GM21786 (cell line): ENCODE measurements around the gene PLEKHO1.
"Not testable (repeated sequence)": the region's sequence is repeated elsewhere in the genome, so short reads cannot be mapped to it uniquely, and the experiment has no call there.

Experiments used
- ATAC-seq: cut with Tn5 transposase; IDR thresholded peaks from one replicate; pipeline ENCODE4 v1.9.1; 2021; ENCODE audit not compliant: unreplicated experiment

PLEKHO1 gene

GRCh38 chr1:150149271-150150132 is at the start of gene PLEKHO1:
TSS of gene PLEKHO1 (plus strand) at chr1:150149916. CDS start at chr1:150150258, 342 bp downstream.
- peak; percentile 35 for ATAC-seq

GRCh38 chr1:150102986-150103385 is 46.7 kb upstream of the PLEKHO1 start:
- no peak for ATAC-seq

GRCh38 chr1:150106341-150106740 is 43.4 kb upstream of the PLEKHO1 start:
- no peak for ATAC-seq

GRCh38 chr1:150109586-150109985 is 40.1 kb upstream of the PLEKHO1 start:
- ATAC-seq = no peak

- no peak for ATAC-seq
Observed at GRCh38 chr1:150110116-150110515, 39.6 kb upstream of the PLEKHO1 start.

GRCh38 chr1:150111670-150112069 is 38.0 kb upstream of the PLEKHO1 start:
- ATAC-seq = no peak

GRCh38 chr1:150115121-150115520 is 34.6 kb upstream of the PLEKHO1 start:
- ATAC-seq = no peak

GRCh38 chr1:150118716-150119115 is 31.0 kb upstream of the PLEKHO1 start:
- ATAC-seq = no peak

- ATAC-seq = no peak
Observed at GRCh38 chr1:150121236-150121862, 28.4 kb upstream of the PLEKHO1 start.

GRCh38 chr1:150126811-150127210 is 22.9 kb upstream of the PLEKHO1 start:
- ATAC-seq = no peak

- no peak for ATAC-seq
Observed at GRCh38 chr1:150127464-150127863, 22.3 kb upstream of the PLEKHO1 start.

- no peak for ATAC-seq
Observed at GRCh38 chr1:150127868-150128267, 21.8 kb upstream of the PLEKHO1 start.

- no peak for ATAC-seq
Observed at GRCh38 chr1:150132372-150132771, 17.3 kb upstream of the PLEKHO1 start.

GRCh38 chr1:150134537-150134936 is 15.2 kb upstream of the PLEKHO1 start:
- ATAC-seq = no peak

GRCh38 chr1:150135400-150135799 is 14.3 kb upstream of the PLEKHO1 start:
- not testable (repeated sequence) for ATAC-seq

GRCh38 chr1:150138044-150138443 is 11.7 kb upstream of the PLEKHO1 start:
- ATAC-seq = no peak

GRCh38 chr1:150141452-150141851 is 8.3 kb upstream of the PLEKHO1 start:
- no peak for ATAC-seq

- ATAC-seq = no peak
Observed at GRCh38 chr1:150142083-150142482, 7.6 kb upstream of the PLEKHO1 start.

- no peak for ATAC-seq
Observed at GRCh38 chr1:150144606-150145005, 5.1 kb upstream of the PLEKHO1 start.

- ATAC-seq = not testable (repeated sequence)
Observed at GRCh38 chr1:150146016-150146415, 3.7 kb upstream of the PLEKHO1 start.

- no peak for ATAC-seq
Observed at GRCh38 chr1:150146849-150147542, 2.7 kb upstream of the PLEKHO1 start.

- ATAC-seq = no peak
Observed at GRCh38 chr1:150148837-150149270, 862 bp upstream of the PLEKHO1 start.
